Tibial nerve (tissue), 4 donors: ENCODE results near the gene MCOLN2. TPM values are rescaled to one million over a fixed set of nuclear protein-coding genes. Genes with fewer than 3 reads are reported as not detected.

Experiments used
- DNase-seq, 2 donors: peaks; one replicate each; pipeline ENCODE4 v3.0.0-alpha.2; 2019; ENCODE audit warnings: low spot score in 2 of 2
- H3K27ac ChIP-seq, 4 donors: fragments of 200-600 bp; sonication (generic) in 3 of 4; one replicate each; pipeline ENCODE4 v1.5.1; 2017 to 2019; ENCODE audit warnings: mild to moderate bottlenecking in 1 of 4
- H3K27me3 ChIP-seq, 2 donors: fragments of 200-600 bp; sonication (generic) in 1 of 2; one replicate each; pipeline versions ENCODE4 v1.5.1 to v1.6.0; 2017 to 2019
- H3K36me3 ChIP-seq, 3 donors: fragments of 200-600 bp; sonication (generic); one replicate each; pipeline ENCODE4 v1.5.1; 2018 to 2019
- H3K4me1 ChIP-seq, 4 donors: fragments of 200-600 bp; sonication (generic) in 3 of 4; one replicate each; pipeline ENCODE4 v1.5.1; 2017 to 2019
- H3K4me3 ChIP-seq, 4 donors: fragments of 200-600 bp; sonication (generic) in 3 of 4; one replicate each; pipeline ENCODE4 v1.5.1; 2017 to 2019; ENCODE audit warnings: mild to moderate bottlenecking in 1 of 4, moderate library complexity in 1 of 4
- H3K9me3 ChIP-seq, 4 donors: fragments of 200-600 bp; sonication (generic) in 3 of 4; one replicate each; pipeline ENCODE4 v1.5.1; 2017 to 2019
- EP300 ChIP-seq, 2 donors: sonication (generic); formaldehyde crosslinking; IDR thresholded peaks; one replicate each; pipeline ENCODE4 v1.6.1; 2017; ENCODE audit warnings: antibody characterized with exemption in 2 of 2, mild to moderate bottlenecking in 1 of 2
- POLR2A ChIP-seq, 2 donors: fragments of 450-650 bp; IDR thresholded peaks; one replicate each; pipeline ENCODE4 v1.6.1; 2017; ENCODE audit warnings: antibody characterized with exemption in 2 of 2, mild to moderate bottlenecking in 2 of 2, moderate library complexity in 2 of 2
- WGBS, 2 donors: methylation state at CpG; one replicate each; pipeline ENCODE4 v1.1.5; 2018; 5-methylcytosine and 5-hydroxymethylcytosine counted together
- total RNA-seq, 4 donors: library from RNA; depleted of rRNA; stranded (reverse); fragments of >200 nt; gene quantifications; one replicate each; pipeline ENCODE4 v1.1.0, GENCODE V29; 2016
- TF ChIP-seq, protein P1 (sequence below), 5 experiments: fragments of 200-600 bp in 3 of 5; fragments of 450-650 bp in 2 of 5; sonication (generic) in 3 of 5; IDR thresholded peaks; one replicate each; pipeline ENCODE4 v1.5.1; 2016 to 2019; ENCODE audit warnings: antibody characterized with exemption in 5 of 5, mild to moderate bottlenecking in 3 of 5, moderate library complexity in 2 of 5

Gene MCOLN2
- total RNA-seq, 4 donors from 2014 or later, result 8.2 to 12.2 (median 9.8) TPM

DNA sequence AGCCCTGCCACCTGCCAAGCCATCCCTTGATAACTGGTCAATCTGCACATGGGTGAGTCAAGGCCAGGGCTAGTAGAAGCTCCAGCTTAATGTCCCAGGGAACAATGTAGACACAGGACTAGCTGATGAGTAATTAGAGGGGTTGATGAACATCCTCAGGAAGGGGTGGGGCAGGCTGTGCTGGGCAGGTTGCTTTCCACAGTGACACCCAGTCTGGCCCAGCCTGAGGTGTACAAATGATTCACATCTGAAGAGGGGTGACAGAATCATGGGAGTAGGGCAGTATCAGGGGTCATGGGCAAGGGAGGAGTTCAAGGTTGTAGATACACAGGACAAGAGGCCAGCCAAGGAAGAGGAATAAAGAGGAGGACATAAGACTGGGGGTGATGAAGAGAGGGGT is 108.2 kb downstream of the MCOLN2 start:
- H3K27me3 ChIP-seq, result peaks cover 0 to 15% of the 10 kb centered on the region in 2 donors
- H3K36me3 ChIP-seq, result no peaks in the 10 kb centered on the region
- H3K27ac ChIP-seq, result no peak overlapping the region
- TF ChIP-seq, protein P1, sequence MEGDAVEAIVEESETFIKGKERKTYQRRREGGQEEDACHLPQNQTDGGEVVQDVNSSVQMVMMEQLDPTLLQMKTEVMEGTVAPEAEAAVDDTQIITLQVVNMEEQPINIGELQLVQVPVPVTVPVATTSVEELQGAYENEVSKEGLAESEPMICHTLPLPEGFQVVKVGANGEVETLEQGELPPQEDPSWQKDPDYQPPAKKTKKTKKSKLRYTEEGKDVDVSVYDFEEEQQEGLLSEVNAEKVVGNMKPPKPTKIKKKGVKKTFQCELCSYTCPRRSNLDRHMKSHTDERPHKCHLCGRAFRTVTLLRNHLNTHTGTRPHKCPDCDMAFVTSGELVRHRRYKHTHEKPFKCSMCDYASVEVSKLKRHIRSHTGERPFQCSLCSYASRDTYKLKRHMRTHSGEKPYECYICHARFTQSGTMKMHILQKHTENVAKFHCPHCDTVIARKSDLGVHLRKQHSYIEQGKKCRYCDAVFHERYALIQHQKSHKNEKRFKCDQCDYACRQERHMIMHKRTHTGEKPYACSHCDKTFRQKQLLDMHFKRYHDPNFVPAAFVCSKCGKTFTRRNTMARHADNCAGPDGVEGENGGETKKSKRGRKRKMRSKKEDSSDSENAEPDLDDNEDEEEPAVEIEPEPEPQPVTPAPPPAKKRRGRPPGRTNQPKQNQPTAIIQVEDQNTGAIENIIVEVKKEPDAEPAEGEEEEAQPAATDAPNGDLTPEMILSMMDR (IDR thresholded peaks at IDR 0.05), result no peak
- TF ChIP-seq POLR2A (IDR thresholded peaks at IDR 0.05) (no peak), EP300 (IDR thresholded peaks at IDR 0.05) (no peak)
- DNase-seq, result no peak
- H3K9me3 ChIP-seq, result no peaks in the 10 kb centered on the region
- H3K4me3 ChIP-seq, result no peak overlapping the region
- peaks cover 0 to 16% (median 2%) of the 10 kb centered on the region in 4 donors for H3K4me1 ChIP-seq

DNA sequence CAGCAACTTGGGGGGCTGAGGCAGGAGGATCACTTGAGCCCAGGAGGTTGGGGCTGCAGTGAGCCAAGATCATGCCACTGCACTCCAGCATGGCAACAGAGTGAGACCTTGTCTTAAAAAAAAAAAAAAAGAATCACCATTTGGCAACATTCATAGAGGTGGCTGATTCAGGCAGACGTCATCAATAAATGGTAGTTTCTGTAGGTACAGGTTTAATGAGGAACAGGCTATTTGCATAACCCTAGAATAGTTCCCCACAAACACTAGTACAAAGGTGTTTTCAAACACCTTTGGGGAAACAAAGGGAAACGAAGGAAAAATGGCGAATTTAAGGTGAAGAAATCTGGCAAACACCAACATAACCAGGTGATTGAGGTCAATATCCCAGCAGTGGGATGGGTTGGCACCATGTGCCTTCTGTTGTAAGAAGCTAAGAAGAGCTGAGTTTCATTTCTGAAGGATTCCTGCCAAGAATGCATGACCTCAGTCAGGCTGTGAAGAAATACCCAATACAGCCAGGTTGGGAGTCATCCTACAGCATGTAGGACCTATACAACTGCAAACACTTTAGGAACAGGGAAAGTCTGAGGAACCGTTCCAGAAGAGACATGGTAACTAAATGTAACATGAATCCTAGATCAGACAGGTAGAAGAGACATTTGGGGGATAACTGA is 109.5 kb downstream of the MCOLN2 start:
- 87 to 95% methylated on average over 4 of the region's 4 CpGs for WGBS, 2 donors
- Histone ChIP-seq H3K27ac (no peak overlapping the region), H3K9me3 (no peaks in the 10 kb centered on the region), H3K27me3 (peaks cover 0 to 2% of the 10 kb centered on the region in 2 donors), H3K36me3 (no peaks in the 10 kb centered on the region), H3K4me1 (peaks cover 0 to 3% (median under 1%) of the 10 kb centered on the region in 4 donors), H3K4me3 (no peak overlapping the region)
- no peak for TF ChIP-seq EP300 (IDR thresholded peaks at IDR 0.05)
- DNase-seq, result no peak

DNA sequence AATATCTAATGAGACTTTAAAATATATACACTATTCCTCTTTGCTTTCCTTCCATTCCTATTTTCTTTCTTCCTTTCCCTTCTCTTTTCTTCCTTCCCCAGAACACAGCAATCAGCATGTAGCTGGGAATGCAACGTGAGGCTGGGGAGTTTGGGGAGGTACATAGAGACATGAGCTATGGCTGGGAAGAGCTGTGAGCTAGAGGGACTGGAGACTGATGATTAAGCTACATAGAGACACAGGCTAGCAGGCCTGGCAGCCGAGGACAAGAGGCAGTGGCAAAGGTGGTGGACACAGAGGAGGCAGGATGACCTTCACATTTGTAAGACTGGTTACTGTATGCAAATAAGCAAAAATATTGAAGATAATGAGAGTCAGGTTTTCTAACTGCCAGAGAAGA is 111.4 kb downstream of the MCOLN2 start:
- Histone ChIP-seq H3K27me3 (no peaks in the 10 kb centered on the region), H3K9me3 (peaks cover 0 to 5% (median 0%) of the 10 kb centered on the region in 4 donors), H3K4me1 (no peaks in the 10 kb centered on the region), H3K36me3 (no peaks in the 10 kb centered on the region), H3K4me3 (no peak overlapping the region), H3K27ac (no peak overlapping the region)
- 61 to 63% methylated on average over 2 of the region's 2 CpGs for WGBS, 2 donors
- no peak for DNase-seq
- TF ChIP-seq EP300 (IDR thresholded peaks at IDR 0.05) (no peak), POLR2A (IDR thresholded peaks at IDR 0.05) (no peak)
- TF ChIP-seq, protein P1 (IDR thresholded peaks at IDR 0.05), result no peak

DNA sequence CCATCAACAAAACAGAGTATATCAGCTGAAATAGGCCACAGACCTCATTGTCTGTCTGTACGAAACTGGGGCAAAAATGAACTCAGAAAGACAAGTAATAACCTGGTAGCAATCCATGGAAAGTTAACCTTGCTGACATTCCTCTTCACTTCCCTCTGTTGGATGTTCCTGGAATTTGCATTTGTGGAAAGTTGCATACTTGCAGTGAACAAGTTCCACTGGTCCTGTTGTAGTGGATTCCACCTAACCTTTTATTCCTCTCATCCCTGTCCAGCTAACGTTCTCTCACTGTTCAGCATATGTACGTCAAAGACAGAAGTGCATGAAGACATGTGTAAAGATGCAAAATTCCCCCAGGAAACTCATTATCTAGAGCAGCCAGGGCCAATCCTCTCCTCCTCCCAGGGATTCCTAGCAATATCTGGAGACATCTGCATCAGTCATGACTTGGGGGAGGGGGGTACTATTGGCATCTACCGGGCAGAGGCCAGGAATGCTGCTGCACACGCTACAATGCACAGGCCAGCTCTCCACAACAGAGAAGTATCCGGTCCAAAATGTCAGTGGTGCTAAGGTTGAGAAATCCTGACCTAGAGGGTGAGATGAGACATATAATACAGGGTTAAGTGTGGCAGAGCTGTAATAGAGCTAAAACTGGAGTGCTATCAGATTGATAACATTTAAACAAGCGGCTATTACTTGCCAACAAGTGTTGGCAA is 112.1 kb downstream of the MCOLN2 start:
- TF ChIP-seq, protein P1 (IDR thresholded peaks at IDR 0.05), result no peak
- no peak for DNase-seq
- Histone ChIP-seq H3K4me1 (no peaks in the 10 kb centered on the region), H3K9me3 (peaks cover 0 to 5% (median 0%) of the 10 kb centered on the region in 4 donors), H3K27me3 (no peaks in the 10 kb centered on the region), H3K4me3 (no peak overlapping the region), H3K36me3 (no peaks in the 10 kb centered on the region), H3K27ac (no peak overlapping the region)
- 50 to 64% methylated on average over 7 of the region's 7 CpGs for WGBS, 2 donors

DNA sequence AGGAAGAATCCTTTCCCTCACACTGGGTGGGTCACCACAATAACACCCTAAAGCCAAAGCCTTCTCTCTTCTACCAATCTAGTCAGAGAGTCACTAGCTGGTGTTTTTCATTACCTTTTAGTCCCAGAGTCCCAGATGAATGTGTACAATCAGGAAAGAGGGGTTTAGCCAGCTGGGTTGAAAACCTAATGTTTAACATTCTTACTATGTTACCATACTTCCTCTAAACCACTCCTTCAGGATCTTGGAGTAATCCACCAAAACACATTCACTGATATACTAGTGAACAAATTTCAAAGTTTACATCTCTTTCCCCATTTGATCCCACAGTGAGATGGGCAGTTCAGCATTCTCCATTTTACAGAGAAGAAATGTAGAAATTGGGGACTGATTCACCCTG is 113.6 kb downstream of the MCOLN2 start:
- Histone ChIP-seq H3K4me3 (no peak overlapping the region), H3K36me3 (no peaks in the 10 kb centered on the region), H3K4me1 (no peaks in the 10 kb centered on the region), H3K27me3 (no peaks in the 10 kb centered on the region), H3K27ac (no peak overlapping the region), H3K9me3 (peaks cover 0 to 5% (median 0%) of the 10 kb centered on the region in 4 donors)
- DNase-seq, result no peak
- TF ChIP-seq POLR2A (IDR thresholded peaks at IDR 0.05) (no peak), EP300 (IDR thresholded peaks at IDR 0.05) (no peak)
- TF ChIP-seq, protein P1 (IDR thresholded peaks at IDR 0.05), result no peak
